GM12875 (cell line): ENCODE results near the gene C1orf210.

ENCODE experiments used
- H3K4me3 ChIP-seq: one replicate; pipeline ENCODE4 v1.5.1; 2011; ENCODE audit warnings: low read depth, low read length, control low read depth
- TF ChIP-seq, protein P1 (sequence below): IDR thresholded peaks from 2 replicates; pipeline ENCODE4 v1.5.1; 2011; ENCODE audit warnings: low read depth, mild to moderate bottlenecking, control low read depth, inconsistent platforms, low read length, moderate library complexity, borderline replicate concordance; ENCODE audit not compliant: insufficient read depth

C1orf210 gene

DNA sequence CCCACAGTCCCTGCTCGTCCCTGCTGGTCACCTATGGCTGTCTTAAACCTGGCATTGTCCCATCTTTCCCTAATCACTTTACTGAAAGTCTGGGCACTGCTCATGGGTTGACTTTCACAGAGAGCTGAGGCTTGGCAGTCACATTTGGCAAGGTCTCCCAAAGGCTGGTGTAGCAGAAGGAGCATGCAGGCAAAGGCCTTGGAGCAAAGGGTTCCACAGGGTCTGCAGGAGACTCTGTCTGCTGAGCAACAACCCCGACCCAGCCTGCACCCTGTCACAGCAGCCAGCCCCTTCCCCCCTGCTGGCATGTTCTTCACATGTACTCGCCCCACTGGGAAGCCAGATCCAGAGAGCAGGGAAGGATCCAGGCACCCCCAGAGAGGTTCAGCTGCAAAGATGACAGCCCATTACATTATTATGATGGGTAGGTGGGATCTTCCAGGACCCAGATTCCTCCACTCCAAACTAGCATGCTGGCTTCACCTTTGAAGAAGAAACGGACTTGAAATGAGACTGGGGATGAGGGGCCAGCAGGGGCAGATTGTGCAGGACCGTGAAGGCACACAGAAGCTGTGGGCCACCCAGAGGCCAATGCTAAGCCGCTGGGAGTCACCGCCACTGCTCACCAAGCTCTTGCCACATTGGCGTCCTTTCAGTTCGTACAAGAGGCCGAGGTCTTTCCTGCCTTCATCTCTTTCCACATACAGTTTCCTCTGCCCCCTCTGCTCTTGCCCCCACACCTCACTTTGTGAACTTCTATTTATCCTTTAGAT lies 29.8 kb downstream of the C1orf210 start:
- TF ChIP-seq, protein P1, sequence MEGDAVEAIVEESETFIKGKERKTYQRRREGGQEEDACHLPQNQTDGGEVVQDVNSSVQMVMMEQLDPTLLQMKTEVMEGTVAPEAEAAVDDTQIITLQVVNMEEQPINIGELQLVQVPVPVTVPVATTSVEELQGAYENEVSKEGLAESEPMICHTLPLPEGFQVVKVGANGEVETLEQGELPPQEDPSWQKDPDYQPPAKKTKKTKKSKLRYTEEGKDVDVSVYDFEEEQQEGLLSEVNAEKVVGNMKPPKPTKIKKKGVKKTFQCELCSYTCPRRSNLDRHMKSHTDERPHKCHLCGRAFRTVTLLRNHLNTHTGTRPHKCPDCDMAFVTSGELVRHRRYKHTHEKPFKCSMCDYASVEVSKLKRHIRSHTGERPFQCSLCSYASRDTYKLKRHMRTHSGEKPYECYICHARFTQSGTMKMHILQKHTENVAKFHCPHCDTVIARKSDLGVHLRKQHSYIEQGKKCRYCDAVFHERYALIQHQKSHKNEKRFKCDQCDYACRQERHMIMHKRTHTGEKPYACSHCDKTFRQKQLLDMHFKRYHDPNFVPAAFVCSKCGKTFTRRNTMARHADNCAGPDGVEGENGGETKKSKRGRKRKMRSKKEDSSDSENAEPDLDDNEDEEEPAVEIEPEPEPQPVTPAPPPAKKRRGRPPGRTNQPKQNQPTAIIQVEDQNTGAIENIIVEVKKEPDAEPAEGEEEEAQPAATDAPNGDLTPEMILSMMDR, result no peak
- no peak overlapping the region for H3K4me3 ChIP-seq

DNA sequence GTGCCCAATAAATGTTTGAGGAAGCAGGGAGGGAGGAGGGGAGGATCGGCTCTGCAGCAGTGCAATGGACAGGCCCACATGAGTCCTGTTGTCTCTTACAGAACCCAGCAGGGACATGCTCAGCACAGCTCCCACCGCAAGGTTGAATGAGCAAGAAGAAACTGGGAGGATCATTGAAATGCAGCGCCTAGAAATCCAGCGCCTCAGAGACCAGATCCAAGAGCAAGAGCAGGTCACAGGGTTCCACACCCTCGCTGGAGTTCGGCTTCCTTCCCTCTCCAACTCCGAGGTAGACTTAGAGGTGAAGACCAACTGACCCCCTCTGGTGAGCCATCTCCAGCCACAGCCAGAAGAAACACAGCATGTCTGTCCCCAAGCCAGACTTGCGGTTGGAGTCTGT lies 31.5 kb downstream of the C1orf210 start:
- no peak overlapping the region for H3K4me3 ChIP-seq
- TF ChIP-seq, protein P1, result no peak

DNA sequence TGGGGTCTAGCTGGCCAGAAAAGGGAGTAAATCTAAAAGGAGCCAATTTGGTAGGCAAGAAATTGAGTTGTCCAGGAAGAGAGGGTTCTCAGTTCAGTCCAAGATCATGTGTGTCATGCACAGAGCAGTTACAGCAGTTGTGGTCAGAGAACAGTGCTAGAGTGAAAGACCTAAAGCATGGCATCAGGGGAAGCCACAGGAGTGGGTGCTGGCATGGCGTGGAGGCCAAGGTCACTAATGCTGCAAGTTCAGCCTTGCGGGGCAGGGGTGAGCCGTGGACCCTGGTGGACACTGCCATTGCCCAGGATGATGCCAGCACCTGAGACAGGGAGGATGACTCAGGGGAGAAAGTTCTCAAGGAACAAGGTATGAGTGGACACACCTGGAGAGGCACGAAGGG lies 32.2 kb downstream of the C1orf210 start:
- TF ChIP-seq, protein P1, result no peak
- H3K4me3 ChIP-seq, result no peak overlapping the region

DNA sequence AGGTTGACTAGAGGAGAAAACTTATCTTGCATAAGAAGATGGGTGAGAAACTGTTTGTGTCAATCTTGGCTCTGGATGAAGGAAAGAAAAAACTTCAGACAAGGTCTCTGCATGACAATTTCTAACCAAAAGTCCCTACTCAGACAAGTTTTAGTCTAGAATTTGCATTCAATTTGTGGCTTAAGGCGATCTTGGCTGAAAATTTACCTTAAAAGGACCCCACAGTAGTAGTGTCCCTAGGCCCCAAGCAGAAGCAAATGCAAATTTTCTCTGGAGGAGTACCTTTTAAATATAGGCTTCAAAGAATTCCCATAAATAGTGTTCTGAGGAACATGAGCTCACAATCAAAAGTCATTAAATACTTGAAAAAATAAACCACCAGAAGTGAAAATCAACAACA lies 33.2 kb downstream of the C1orf210 start:
- TF ChIP-seq, protein P1, result no peak
- no peak overlapping the region for H3K4me3 ChIP-seq

DNA sequence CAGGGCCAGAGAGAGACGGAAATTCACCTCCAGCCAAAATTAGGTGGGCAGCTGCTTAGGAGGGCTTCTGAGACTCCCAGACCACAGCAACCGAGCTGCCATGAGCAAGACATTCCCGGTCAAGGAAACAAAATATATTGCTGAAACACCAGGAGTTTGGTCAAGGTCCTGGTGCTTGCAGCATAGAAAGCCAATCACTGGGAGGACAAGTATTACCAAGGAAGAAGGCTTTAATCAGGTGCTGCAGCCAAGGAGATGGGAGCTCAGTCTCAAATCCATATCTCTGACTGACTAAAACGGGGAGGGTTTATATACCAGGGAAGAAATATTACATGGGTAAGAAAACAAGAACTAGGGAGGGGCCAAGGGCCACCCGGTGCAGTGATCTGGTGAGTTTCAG lies 34.4 kb downstream of the C1orf210 start:
- H3K4me3 ChIP-seq, result no peak overlapping the region
- TF ChIP-seq, protein P1, result no peak

DNA sequence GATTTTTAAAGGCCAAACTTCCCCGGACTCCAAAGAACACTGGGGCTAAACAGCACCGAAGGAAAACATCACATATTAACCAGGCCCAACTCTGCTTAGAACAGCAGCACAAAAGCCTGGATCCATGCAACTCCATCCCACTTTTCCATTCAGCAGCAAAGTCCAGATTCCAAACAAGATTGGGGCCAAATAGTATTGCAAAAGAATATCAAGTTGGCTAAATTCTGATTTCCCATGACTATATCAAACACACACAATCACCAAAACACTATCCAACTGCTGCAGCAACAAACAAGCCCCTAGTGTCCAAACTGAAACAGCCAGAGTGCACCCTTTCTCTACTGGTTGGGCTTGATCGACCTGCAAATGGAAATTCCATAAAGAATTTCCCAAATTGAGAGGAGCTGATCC lies 35.0 kb downstream of the C1orf210 start:
- TF ChIP-seq, protein P1, result no peak
- no peak overlapping the region for H3K4me3 ChIP-seq

DNA sequence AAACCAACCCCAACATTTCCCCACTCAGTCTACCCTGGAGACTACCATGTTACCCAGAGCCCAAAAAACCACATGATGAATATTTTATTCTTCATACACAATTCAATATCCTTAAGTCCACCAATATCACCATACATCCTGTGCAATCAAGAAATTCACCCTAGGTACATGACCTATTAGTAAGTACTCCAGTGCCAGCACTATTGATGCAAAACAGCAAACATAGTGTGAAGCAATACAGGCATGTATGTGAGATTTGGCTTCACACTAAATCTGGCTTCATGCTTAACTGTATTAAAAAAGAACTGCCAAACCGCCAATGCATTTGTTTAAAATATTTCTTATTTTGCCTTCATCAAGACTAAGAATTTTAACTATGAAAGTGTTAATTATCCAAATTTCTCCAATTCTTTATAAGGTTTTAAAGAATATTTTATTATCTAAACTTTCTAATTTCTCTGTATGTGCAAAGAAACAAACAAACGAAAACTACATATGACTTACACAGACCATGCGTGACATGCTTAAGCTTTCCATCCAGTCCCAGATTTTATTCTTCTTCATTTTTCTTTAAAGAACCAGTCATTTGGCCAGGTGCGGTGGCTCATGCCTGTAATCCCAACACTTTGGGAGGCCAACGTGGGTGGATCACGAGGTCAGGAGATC lies 38.0 kb downstream of the C1orf210 start:
- no peak overlapping the region for H3K4me3 ChIP-seq
- TF ChIP-seq, protein P1, result no peak
